22Rv1 (cell line): ENCODE data around the gene TAB2.

ENCODE experiments used
- H3K27ac ChIP-seq: fragments of 450-650 bp; 2 replicates; pipeline ENCODE4 v1.5.1; 2017
- CTCF ChIP-seq: fragments of 450-650 bp; IDR thresholded peaks from 2 replicates; pipeline ENCODE4 v1.5.1; 2017; ENCODE audit warnings: mild to moderate bottlenecking
- ZFX ChIP-seq: fragments of 450-650 bp; IDR thresholded peaks from 2 replicates; pipeline ENCODE4 v1.6.1; 2017; ENCODE audit warnings: antibody characterized with exemption, borderline replicate concordance

Gene TAB2

DNA sequence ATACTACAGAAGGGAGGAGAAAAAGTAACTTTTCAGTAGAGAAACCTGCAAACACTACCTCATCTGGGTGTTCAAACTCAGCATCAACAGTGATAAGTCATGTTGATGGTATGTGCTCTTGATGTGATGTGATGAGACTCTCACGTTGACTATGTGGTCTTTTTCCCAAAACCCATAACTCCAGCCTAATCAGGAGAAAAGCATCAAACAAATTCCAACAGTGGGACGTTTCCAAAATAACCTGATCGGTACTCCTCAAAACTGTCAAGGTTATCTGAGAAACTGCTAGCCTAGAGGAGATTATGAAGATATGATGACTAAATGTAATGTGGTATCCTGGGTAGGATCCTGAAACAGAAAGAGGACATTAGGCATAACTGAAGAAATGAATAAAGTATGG is 41.9 kb upstream of the TAB2 start:
- TF ChIP-seq ZFX = no peak
- no peak for TF ChIP-seq CTCF
- H3K27ac ChIP-seq = no peak overlapping the region

DNA sequence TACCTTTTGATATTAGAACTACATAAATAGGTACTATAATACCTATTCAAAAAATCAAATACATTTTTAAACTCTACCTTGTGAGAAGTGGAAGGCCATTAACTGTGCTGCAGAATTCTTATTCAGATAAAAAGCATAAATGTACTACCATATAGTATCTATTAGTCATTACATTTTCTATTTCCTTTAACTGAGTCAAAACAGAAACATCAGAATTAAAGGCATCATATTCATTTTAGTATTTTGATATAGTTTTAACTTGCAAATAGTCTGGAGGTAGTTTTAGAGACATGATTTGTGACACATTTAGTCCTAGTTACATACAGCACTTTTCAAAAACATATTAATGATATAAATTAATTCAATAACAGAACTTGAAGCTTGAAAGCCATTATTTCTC is 39.9 kb upstream of the TAB2 start:
- TF ChIP-seq CTCF = no peak
- TF ChIP-seq ZFX = no peak
- H3K27ac ChIP-seq = no peak overlapping the region

- no peak overlapping the region for H3K27ac ChIP-seq
- TF ChIP-seq ZFX (no peak), CTCF (no peak)
Observed at GRCh38 chr6:149278997-149279396, 38.5 kb upstream of the TAB2 start.

- TF ChIP-seq CTCF (no peak), ZFX (no peak)
- no peak overlapping the region for H3K27ac ChIP-seq
Observed at GRCh38 chr6:149284904-149285303, 32.6 kb upstream of the TAB2 start.

DNA sequence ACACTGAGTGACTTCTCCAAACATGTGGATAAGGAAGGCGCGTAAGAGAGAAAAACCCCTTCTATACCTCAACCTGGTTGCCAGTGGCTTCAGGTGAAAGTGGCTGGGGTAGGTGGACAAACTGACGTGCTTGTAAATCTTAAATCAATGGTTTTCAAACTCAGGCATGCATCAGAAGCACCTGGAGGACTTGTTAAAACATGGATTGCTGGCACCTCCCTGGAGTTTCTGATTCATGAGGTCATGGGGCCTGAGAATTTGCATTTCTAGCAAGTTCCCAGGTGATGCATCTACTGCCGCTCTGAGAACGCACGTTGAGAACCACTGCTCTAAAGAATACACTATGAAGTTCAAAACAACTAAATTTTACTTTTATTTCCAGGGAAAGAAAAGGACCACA is 31.9 kb upstream of the TAB2 start:
- no peak for TF ChIP-seq ZFX
- no peak for TF ChIP-seq CTCF
- H3K27ac ChIP-seq = no peak overlapping the region

DNA sequence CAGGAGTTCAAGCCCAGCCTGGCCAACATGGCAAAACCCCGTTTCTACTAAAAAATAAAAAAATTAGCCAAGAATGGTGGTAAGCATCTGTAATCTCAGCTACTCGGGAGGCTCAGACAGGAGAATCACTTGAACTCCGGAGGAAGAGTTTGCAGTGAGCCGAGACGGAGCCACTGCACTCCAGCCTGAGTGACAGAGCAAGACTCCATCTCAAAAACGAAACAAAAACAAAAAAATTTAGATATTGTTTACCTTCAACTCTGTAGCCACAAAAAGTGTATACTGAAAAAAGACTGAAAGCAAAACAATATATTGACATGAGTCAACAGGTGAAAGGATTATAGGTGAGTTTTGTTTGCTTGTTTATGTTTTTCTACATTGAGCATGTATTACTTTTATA is 30.6 kb upstream of the TAB2 start:
- TF ChIP-seq ZFX (no peak), CTCF (no peak)

DNA sequence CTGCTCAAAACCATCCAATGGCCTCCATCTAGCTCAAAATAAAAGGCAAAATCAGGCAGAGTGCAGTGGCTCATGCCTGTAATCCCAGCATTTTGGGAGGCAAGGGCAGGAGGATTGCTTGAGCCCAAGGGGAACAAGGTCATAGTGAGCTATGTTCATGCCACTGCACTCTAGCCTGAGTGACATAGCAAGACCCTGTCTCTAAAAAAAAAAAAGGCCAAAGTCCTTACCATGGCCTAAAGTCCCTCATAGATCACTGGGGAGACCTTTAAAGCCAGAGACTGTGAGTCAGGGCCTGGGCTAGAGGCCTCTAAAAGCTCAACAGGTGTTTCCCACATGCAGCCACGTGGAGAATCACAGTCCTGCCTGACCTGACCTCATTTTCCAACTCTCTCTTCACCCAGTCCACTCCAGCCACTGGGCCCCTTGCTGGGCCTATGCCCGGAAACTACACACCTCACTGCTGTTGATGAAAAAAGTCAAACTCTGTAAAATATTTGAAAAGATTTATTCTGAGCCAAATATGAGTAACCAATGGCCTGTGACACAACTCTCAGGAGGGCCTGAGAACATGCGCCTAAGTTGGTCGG is 28.2 kb upstream of the TAB2 start:
- TF ChIP-seq ZFX (no peak), CTCF (no peak)
- H3K27ac ChIP-seq = no peak overlapping the region

More for the DNA sequence above, 30.6 kb upstream of the TAB2 start:
- H3K27ac ChIP-seq = no peak overlapping the region
